ENCODE results near the gene EYA4.

The EYA4 gene

DNA sequence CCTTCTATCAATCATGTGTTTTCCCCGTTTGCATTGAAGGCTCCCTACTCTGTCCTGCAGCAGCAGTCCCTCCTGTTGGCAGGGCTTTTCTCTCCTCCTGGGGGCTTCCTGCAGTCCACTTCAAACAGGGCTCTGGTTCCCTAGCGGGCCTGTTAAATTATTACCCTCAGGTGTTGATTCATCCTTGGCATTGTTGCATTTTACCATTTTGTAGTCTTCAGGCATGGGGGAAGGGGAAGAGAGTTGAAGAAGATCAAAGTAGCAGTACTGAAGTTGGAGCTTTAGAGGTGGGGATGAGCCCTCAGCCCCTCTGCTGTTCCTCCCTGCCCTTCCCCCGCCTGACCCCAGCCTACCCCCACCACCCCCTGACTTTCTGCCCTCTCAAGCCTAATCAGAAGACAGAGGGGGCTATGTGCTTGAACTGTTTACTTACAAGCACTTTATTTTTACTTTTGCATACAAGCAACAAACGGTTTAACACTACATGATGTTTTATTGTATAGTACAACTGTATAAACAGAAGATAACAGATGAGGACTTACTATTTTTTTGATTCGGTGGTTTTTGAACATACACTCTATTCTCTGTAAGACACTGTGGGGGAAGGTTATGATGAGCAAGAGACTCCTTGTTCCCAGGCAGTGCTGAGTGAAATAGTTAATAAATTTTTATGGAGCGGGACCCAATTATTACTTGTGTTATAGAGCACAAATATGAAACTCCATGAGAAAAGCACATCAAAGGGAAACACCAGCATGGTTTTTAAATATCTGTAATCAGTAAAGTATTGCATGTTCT, 169.7 kb downstream of the EYA4 start:
- H3K4me1 ChIP-seq (ENCODE audit: insufficient read depth, low read length), result peaks cover 12% of the 10 kb centered on the region; the same call in 1 of the 2 replicates
- H3K4me3 ChIP-seq (ENCODE audit: low read length), result peak overlapping the region; percentile 34; the same call in 1 of the 2 replicates
- H3K36me3 ChIP-seq (ENCODE audit: insufficient read depth, low read depth, low read length), result no peaks in the 10 kb centered on the region
- H3K9ac ChIP-seq (ENCODE audit: low read depth, low read length), result peak overlapping the region; percentile 23; the same call in 1 of the 2 replicates
- no peaks in the 10 kb centered on the region for H3K27me3 ChIP-seq (ENCODE audit: insufficient read depth, low read length)
- H3K9me3 ChIP-seq (ENCODE audit: insufficient read depth, low read depth, low read length), result no peaks in the 10 kb centered on the region; the same call in 1 of the 2 replicates
- H3K27ac ChIP-seq (ENCODE audit: low read length), result no peak overlapping the region

DNA sequence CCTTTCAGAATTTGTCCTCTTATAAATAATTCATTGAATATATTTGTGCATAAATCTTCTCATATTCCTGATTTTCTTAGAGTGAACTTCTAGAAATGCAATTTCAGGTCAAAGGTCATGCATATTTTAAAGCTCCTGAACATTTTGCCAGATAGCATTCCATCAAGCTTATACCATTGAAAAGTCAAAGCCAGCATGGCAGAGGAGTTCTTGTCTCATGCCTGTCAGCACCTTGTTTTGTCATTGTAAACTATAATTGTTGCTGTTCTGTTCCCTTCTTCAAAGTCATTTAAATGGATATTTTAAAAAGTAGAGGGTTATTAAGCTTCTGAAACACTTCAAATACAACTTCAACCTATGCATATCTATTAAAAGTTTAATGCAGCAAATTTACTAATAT, 170.6 kb downstream of the EYA4 start:
- no peaks in the 10 kb centered on the region for H3K36me3 ChIP-seq (ENCODE audit: insufficient read depth, low read depth, low read length)
- H3K4me3 ChIP-seq (ENCODE audit: low read length), result no peak overlapping the region
- H3K4me1 ChIP-seq (ENCODE audit: insufficient read depth, low read length), result peaks cover 12% of the 10 kb centered on the region; the same call in 1 of the 2 replicates
- H3K27me3 ChIP-seq (ENCODE audit: insufficient read depth, low read length), result no peaks in the 10 kb centered on the region
- H3K9ac ChIP-seq (ENCODE audit: low read depth, low read length), result no peak overlapping the region
- H3K9me3 ChIP-seq (ENCODE audit: insufficient read depth, low read depth, low read length), result no peaks in the 10 kb centered on the region
- H3K27ac ChIP-seq (ENCODE audit: low read length), result no peak overlapping the region

DNA sequence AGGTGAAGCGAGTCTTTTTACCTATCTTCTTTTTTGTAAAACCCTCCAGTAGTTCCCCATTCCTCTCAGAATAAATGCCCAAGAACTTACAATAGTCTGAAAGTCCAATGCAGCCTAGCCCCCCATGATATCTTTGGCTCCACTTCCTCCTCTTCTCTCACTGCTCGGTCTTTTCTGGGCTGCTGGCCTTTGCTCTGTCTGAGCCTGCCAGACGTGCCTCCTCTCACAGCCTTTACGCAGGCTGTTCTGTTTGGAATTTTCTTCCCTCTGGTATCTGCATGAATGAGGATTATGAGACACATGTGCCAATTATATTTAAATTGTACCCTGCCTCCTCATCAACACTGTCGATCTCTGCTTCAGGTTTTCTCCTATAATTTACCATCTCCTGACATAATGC, 174.1 kb downstream of the EYA4 start:
- no peaks in the 10 kb centered on the region for H3K36me3 ChIP-seq (ENCODE audit: insufficient read depth, low read depth, low read length)
- H3K9ac ChIP-seq (ENCODE audit: low read depth, low read length), result no peak overlapping the region
- no peaks in the 10 kb centered on the region for H3K27me3 ChIP-seq (ENCODE audit: insufficient read depth, low read length)
- peaks cover 9% of the 10 kb centered on the region; the same call in 1 of the 2 replicates for H3K4me1 ChIP-seq (ENCODE audit: insufficient read depth, low read length)
- no peaks in the 10 kb centered on the region for H3K9me3 ChIP-seq (ENCODE audit: insufficient read depth, low read depth, low read length)
- H3K27ac ChIP-seq (ENCODE audit: low read length), result no peak overlapping the region
- no peak overlapping the region for H3K4me3 ChIP-seq (ENCODE audit: low read length)

DNA sequence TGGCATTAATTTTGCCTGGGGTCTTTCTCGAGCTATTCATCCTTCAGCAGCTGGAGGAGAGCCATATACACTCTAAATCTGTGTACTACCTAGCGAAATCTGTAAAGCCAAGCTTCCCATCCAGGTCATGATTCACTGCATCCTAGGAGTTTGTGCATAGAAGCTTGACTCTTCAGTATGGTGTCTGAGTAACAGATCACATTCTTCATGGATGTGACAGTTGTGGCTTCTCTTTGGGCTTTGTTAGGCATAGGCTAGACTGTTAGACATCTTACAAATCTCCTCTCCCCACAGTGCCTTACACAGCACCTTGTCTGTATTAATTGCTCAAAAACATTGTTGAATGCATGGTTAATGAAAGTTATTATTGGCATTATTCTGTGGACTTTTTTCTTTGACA, 177.0 kb downstream of the EYA4 start:
- H3K9ac ChIP-seq (ENCODE audit: low read depth, low read length), result no peak overlapping the region
- H3K4me3 ChIP-seq (ENCODE audit: low read length), result no peak overlapping the region
- no peak overlapping the region for H3K27ac ChIP-seq (ENCODE audit: low read length)
- H3K36me3 ChIP-seq (ENCODE audit: insufficient read depth, low read depth, low read length), result no peaks in the 10 kb centered on the region
- no peaks in the 10 kb centered on the region for H3K27me3 ChIP-seq (ENCODE audit: insufficient read depth, low read length)
- H3K9me3 ChIP-seq (ENCODE audit: insufficient read depth, low read depth, low read length), result no peaks in the 10 kb centered on the region
- H3K4me1 ChIP-seq (ENCODE audit: insufficient read depth, low read length), result peaks cover 2% of the 10 kb centered on the region; the same call in 1 of the 2 replicates

DNA sequence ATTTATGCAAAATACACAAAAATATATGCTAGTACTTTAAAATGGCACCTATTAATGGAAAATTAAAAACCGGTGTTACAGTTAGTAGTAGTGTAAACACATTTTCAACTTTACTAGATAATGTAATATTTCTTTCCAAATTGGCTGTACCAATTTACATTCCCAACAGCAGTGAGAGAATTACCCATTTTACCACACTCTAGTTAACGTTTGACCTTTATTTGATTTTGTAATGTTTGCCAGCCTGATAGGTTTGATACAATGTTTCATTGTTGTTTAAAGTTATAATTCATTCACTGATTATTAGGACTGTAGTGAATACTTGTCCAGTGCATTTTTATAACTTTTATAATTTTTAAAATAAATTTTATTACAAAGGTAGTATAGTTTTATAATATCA, 182.1 kb downstream of the EYA4 start:
- Histone ChIP-seq H3K4me3 (ENCODE audit: low read length) (no peak overlapping the region), H3K4me1 (ENCODE audit: insufficient read depth, low read length) (peaks cover 2% of the 10 kb centered on the region; the same call in 1 of the 2 replicates), H3K27me3 (ENCODE audit: insufficient read depth, low read length) (no peaks in the 10 kb centered on the region), H3K9ac (ENCODE audit: low read depth, low read length) (no peak overlapping the region), H3K27ac (ENCODE audit: low read length) (no peak overlapping the region), H3K9me3 (ENCODE audit: insufficient read depth, low read depth, low read length) (no peaks in the 10 kb centered on the region), H3K36me3 (ENCODE audit: insufficient read depth, low read depth, low read length) (no peaks in the 10 kb centered on the region)

DNA sequence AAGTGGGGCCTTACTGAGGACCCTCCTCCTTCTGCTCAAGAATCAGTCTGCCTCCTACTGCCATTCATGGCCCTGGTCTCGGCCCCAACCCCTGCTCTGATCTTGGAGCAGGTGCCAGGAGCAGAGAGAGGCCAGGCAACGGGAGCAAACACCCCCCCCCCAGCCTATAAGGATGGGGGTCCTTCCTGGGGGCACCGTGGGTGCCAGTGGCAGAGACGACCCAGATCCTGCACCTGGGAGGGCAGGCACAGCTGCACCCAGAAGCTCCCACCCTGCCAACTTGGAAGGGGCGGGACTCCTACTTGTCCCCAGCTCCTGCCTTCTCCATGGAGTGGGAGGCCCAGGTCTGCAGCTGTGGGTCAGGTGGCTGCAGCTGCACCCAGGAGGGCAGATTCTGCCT, 183.2 kb downstream of the EYA4 start:
- Histone ChIP-seq H3K36me3 (ENCODE audit: insufficient read depth, low read depth, low read length) (no peaks in the 10 kb centered on the region), H3K4me3 (ENCODE audit: low read length) (no peak overlapping the region), H3K9ac (ENCODE audit: low read depth, low read length) (no peak overlapping the region), H3K27ac (ENCODE audit: low read length) (no peak overlapping the region), H3K27me3 (ENCODE audit: insufficient read depth, low read length) (no peaks in the 10 kb centered on the region), H3K4me1 (ENCODE audit: insufficient read depth, low read length) (peaks cover 2% of the 10 kb centered on the region; the same call in 1 of the 2 replicates), H3K9me3 (ENCODE audit: insufficient read depth, low read depth, low read length) (no peaks in the 10 kb centered on the region)

DNA sequence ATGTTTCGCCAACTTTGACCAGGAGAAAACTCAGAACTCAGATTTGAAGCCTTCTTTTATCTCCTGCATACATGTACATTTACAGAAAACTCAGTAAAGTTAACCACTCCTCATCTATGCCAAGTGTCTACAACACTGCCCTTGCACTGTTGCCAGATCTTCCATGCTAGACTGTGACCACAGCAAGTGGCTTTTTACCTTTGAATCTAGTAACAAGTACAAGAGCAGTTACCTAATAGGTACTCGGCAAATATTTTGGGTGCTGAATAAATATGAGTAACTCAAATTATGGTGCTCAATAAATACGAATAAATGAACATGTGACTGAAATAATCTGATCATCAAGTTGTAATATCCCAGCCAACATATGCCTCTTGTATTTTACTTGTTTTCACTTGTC, 184.9 kb downstream of the EYA4 start:
- Histone ChIP-seq H3K4me3 (ENCODE audit: low read length) (no peak overlapping the region), H3K4me1 (ENCODE audit: insufficient read depth, low read length) (peaks cover 2% of the 10 kb centered on the region; the same call in 1 of the 2 replicates), H3K27ac (ENCODE audit: low read length) (no peak overlapping the region), H3K27me3 (ENCODE audit: insufficient read depth, low read length) (no peaks in the 10 kb centered on the region), H3K9ac (ENCODE audit: low read depth, low read length) (no peak overlapping the region), H3K9me3 (ENCODE audit: insufficient read depth, low read depth, low read length) (no peaks in the 10 kb centered on the region), H3K36me3 (ENCODE audit: insufficient read depth, low read depth, low read length) (no peaks in the 10 kb centered on the region)

DNA sequence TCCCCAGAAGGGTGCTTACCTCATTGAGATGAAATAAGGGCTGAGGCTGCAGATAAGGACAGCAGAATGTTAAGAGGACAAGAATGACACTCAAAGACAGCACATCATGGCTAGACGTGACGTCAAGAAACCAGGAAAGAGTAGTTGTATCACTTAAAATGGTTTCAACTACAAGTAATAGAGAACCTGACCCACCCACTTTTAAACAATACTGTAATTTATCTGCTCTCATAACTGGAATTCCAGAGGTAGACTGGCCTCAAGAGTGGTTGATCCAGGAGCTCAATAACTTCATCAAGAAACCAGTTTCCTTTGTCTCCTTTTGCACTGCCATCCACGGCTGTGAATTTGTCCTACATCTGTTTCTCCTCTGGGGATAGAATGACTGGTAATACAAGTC, 187.1 kb downstream of the EYA4 start:
- no peak overlapping the region for H3K9ac ChIP-seq (ENCODE audit: low read depth, low read length)
- no peak overlapping the region for H3K4me3 ChIP-seq (ENCODE audit: low read length)
- no peak overlapping the region for H3K27ac ChIP-seq (ENCODE audit: low read length)
- H3K4me1 ChIP-seq (ENCODE audit: insufficient read depth, low read length), result peaks cover 13% of the 10 kb centered on the region
- H3K27me3 ChIP-seq (ENCODE audit: insufficient read depth, low read length), result no peaks in the 10 kb centered on the region
- no peaks in the 10 kb centered on the region for H3K36me3 ChIP-seq (ENCODE audit: insufficient read depth, low read depth, low read length)
- H3K9me3 ChIP-seq (ENCODE audit: insufficient read depth, low read depth, low read length), result no peaks in the 10 kb centered on the region

DNA sequence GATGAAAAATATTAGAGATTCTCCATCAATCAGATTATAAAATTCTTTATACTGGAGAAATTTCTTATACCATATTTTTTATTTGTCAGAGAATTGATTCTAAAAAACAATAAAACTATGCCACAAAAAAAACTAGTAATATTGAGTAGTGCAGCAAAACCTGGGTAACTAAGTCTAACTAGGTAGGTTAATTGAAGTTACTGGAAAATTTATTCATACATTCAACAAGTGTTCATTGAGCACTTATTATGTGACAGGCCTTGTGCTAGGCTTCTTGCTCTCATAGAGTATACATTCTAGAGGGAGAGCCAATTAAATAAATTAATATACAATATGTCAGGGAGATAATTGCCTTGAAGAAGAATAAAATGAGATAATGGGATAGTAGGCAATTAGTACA, 189.4 kb downstream of the EYA4 start:
- no peak overlapping the region for H3K27ac ChIP-seq (ENCODE audit: low read length)

DNA sequence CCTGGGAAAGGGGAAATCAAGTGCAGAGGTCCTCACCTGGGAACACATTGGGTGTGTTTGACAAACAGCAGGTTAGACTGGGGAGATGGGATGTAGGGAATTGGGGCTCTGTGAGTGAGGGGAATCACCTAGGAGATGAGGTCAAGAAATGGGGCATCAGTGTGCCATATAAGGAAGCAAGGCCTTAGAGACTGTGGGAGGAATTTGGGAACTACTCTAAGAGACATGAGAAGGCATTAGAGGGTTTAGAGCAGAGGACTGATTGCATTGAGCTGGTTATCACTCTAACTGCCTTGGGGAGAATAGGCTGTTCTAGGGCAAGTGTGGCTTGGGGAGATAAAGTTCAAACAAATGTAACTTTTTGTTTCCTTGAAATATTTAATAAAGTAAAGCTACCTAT, 189.9 kb downstream of the EYA4 start:
- H3K27me3 ChIP-seq (ENCODE audit: insufficient read depth, low read length), result no peaks in the 10 kb centered on the region; the same call in 1 of the 2 replicates
- no peaks in the 10 kb centered on the region for H3K36me3 ChIP-seq (ENCODE audit: insufficient read depth, low read depth, low read length)
- no peak overlapping the region for H3K4me3 ChIP-seq (ENCODE audit: low read length)
- H3K27ac ChIP-seq (ENCODE audit: low read length), result no peak overlapping the region
- H3K9ac ChIP-seq (ENCODE audit: low read depth, low read length), result no peak overlapping the region
- peaks cover 13% of the 10 kb centered on the region for H3K4me1 ChIP-seq (ENCODE audit: insufficient read depth, low read length)
- no peaks in the 10 kb centered on the region for H3K9me3 ChIP-seq (ENCODE audit: insufficient read depth, low read depth, low read length)

More for the DNA sequence above, 189.4 kb downstream of the EYA4 start:
- no peaks in the 10 kb centered on the region for H3K36me3 ChIP-seq (ENCODE audit: insufficient read depth, low read depth, low read length)
- H3K4me3 ChIP-seq (ENCODE audit: low read length), result no peak overlapping the region
- H3K9ac ChIP-seq (ENCODE audit: low read depth, low read length), result no peak overlapping the region
- no peaks in the 10 kb centered on the region for H3K9me3 ChIP-seq (ENCODE audit: insufficient read depth, low read depth, low read length)
- no peaks in the 10 kb centered on the region; the same call in 1 of the 2 replicates for H3K27me3 ChIP-seq (ENCODE audit: insufficient read depth, low read length)
- peaks cover 13% of the 10 kb centered on the region for H3K4me1 ChIP-seq (ENCODE audit: insufficient read depth, low read length)

DNA sequence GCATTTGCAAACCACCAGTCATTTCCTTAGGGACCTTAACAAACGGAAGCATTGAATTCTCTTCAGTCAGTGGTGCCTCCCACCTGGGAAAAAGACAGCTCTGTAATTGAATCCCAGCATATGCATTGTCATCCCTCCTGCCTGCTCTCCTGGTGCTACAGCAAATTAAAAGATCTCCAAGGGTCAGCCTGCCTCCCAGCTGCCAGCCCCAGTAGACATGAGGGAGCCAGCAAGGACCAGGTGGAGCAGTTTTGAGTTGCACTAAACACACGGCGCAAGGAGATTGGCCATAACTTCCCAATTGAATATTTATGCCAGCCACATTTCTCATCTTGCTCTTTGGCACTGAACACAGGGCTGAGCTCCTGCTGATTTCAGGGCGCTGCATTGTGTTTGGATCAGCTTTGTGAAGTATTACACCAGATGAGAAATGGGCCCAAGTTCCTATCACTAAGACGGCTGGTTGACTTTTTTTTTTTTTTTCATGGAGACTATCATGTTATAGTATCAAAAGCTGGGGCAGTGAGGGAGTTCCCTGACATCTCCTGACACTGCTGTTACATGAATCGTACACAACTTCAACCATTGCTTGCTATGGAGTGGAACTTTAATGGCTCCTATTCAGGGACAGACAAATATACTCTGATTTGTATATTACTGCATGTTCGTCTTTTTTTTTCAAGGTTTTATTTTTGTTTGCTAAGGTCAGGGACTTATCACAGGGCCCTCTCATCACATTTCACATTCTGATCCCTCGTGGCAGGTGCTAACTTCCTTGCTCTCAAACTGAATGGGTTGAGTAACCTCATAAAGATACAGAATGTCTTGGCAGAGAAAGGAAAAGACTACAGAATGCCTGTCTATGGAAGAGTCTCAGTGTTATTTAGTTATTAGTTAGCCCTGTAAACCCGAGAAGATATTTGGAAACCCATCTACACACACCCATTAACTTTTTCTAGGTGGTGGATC, 191.1 kb downstream of the EYA4 start:
- peaks cover 13% of the 10 kb centered on the region for H3K4me1 ChIP-seq (ENCODE audit: insufficient read depth, low read length)
- no peaks in the 10 kb centered on the region; the same call in 1 of the 2 replicates for H3K27me3 ChIP-seq (ENCODE audit: insufficient read depth, low read length)
- H3K9me3 ChIP-seq (ENCODE audit: insufficient read depth, low read depth, low read length), result no peaks in the 10 kb centered on the region
- H3K4me3 ChIP-seq (ENCODE audit: low read length), result peak overlapping the region; percentile 16; the same call in 1 of the 2 replicates
- no peaks in the 10 kb centered on the region for H3K36me3 ChIP-seq (ENCODE audit: insufficient read depth, low read depth, low read length)
- peak overlapping the region; percentile 59 for H3K27ac ChIP-seq (ENCODE audit: low read length)
- no peak overlapping the region; the same call in 1 of the 2 replicates for H3K9ac ChIP-seq (ENCODE audit: low read depth, low read length)

All from iPS-20b (cell line).